IMR-90 (cell line): ENCODE results near the gene SLC12A6. TPM values are rescaled to one million over a fixed set of nuclear protein-coding genes. Genes with fewer than 3 reads are reported as not detected.

Experiments used
- ATAC-seq: fragments of 200-7000 bp; cut with Tn5 transposase; 2 replicates; pipeline ENCODE4 v1.9.1; 2020; ENCODE audit warnings: low read depth, mild to moderate bottlenecking, moderate library complexity
- BruUV-seq: library from RNA; stranded (reverse); fragments of 400-500 nt; replicated peaks from 2 replicates; lab custom pipeline; 2021; lab: Mats Ljungman, UMichigan
- CTCF ChIA-PET: fragments of 300-600 bp; formaldehyde crosslinking; extraction: SDS; loops from one replicate; lab custom pipeline; 2021; ENCODE audit warnings: antibody characterized with exemption; lab: Yijun Ruan, JAX
- POLR2A ChIA-PET: fragments of 300-600 bp; sonication (Branson Sonifier 250); formaldehyde crosslinking; loops from one replicate; lab custom pipeline; 2022; ENCODE audit warnings: antibody characterized with exemption; ENCODE audit not compliant: unreplicated experiment; lab: Charles Lee
- DNase-seq: peaks from one replicate; pipeline ENCODE4 v3.0.0; 2013
- H2AFZ ChIP-seq: replicated peaks from 2 replicates; pipeline ENCODE3; 2013; ENCODE audit warnings: low read length, mild to moderate bottlenecking; ENCODE audit not compliant: poor library complexity
- H2AK5ac ChIP-seq: 2 replicates; pipeline ENCODE4 v1.6.1; 2013; ENCODE audit warnings: low read depth, low read length, inconsistent platforms
- H2AK9ac ChIP-seq: replicated peaks from 2 replicates; pipeline ENCODE3; 2013; ENCODE audit warnings: mild to moderate bottlenecking, low read depth, low read length, moderate library complexity; ENCODE audit not compliant: poor library complexity
- H2BK120ac ChIP-seq: 2 replicates; pipeline ENCODE4 v1.6.1; 2013; ENCODE audit warnings: low read depth, low read length, inconsistent platforms
- H2BK15ac ChIP-seq: 3 replicates; pipeline ENCODE4 v1.6.1; 2013; ENCODE audit warnings: low read depth, low read length, inconsistent platforms
- H2BK20ac ChIP-seq: 2 replicates; pipeline ENCODE4 v1.6.1; 2013; ENCODE audit warnings: low read depth, mild to moderate bottlenecking, inconsistent platforms, low read length, moderate library complexity
- H2BK5ac ChIP-seq: 2 replicates; pipeline ENCODE4 v1.6.1; 2013; ENCODE audit warnings: mild to moderate bottlenecking, low read depth, low read length, inconsistent platforms; ENCODE audit not compliant: poor library complexity, severe bottlenecking
- H3K14ac ChIP-seq: replicated peaks from 2 replicates; pipeline ENCODE4 v1.6.1; 2013; ENCODE audit warnings: low read depth, low read length, inconsistent platforms
- H3K18ac ChIP-seq: 2 replicates; pipeline ENCODE4 v1.6.1; 2013; ENCODE audit warnings: low read depth, low read length, control low read depth
- H3K23ac ChIP-seq: 2 replicates; pipeline ENCODE4 v1.6.1; 2013; ENCODE audit warnings: low read depth, low read length, inconsistent platforms
- H3K27ac ChIP-seq: 2 replicates; pipeline ENCODE4 v1.5.1; 2013; ENCODE audit warnings: mild to moderate bottlenecking, control low read depth, low read length; ENCODE audit not compliant: insufficient read depth
- H3K27me3 ChIP-seq: 2 replicates; pipeline ENCODE4 v1.6.1; 2013; ENCODE audit warnings: low read length; ENCODE audit not compliant: control insufficient read depth, insufficient read depth
- H3K36me3 ChIP-seq: 2 replicates; pipeline ENCODE4 v1.6.1; 2013; ENCODE audit warnings: low read length, mixed read lengths; ENCODE audit not compliant: control insufficient read depth, insufficient read depth
- H3K4ac ChIP-seq: 2 replicates; pipeline ENCODE4 v1.6.1; 2013; ENCODE audit warnings: low read depth, low read length, inconsistent platforms
- H3K4me1 ChIP-seq: 2 replicates; pipeline ENCODE4 v1.6.1; 2013; ENCODE audit warnings: low read length, mixed read lengths; ENCODE audit not compliant: control insufficient read depth, insufficient read depth
- H3K4me2 ChIP-seq: 2 replicates; pipeline ENCODE4 v1.6.1; 2013; ENCODE audit warnings: low read depth, mild to moderate bottlenecking, control low read depth, low read length, moderate library complexity
- H3K4me3 ChIP-seq: 2 replicates; pipeline ENCODE4 v1.5.1; 2013; ENCODE audit warnings: low read depth, mild to moderate bottlenecking, control low read depth, low read length, moderate library complexity; ENCODE audit not compliant: insufficient read depth
- H3K56ac ChIP-seq: 2 replicates; pipeline ENCODE4 v1.6.1; 2013; ENCODE audit warnings: low read length, inconsistent platforms; ENCODE audit not compliant: insufficient read depth; ENCODE audit errors: extremely low read depth
- H3K79me1 ChIP-seq, 2 experiments: 2 replicates each; pipeline ENCODE4 v1.6.1; 2013; ENCODE audit warnings: low read length in 2 of 2, inconsistent platforms in 1 of 2, low read depth in 1 of 2
- H3K9ac ChIP-seq: 2 replicates; pipeline ENCODE4 v1.6.1; 2013; ENCODE audit warnings: low read depth, low read length, control low read depth
- H3K9me1 ChIP-seq: 2 replicates; pipeline ENCODE4 v1.6.1; 2013; ENCODE audit warnings: low read length, inconsistent platforms; ENCODE audit not compliant: insufficient read depth
- H3K9me3 ChIP-seq: 2 replicates; pipeline ENCODE4 v1.6.1; 2013; ENCODE audit warnings: low read length; ENCODE audit not compliant: control insufficient read depth, insufficient read depth
- H4K20me1 ChIP-seq: 2 replicates; pipeline ENCODE4 v1.6.1; 2013; ENCODE audit warnings: low read length, inconsistent platforms; ENCODE audit not compliant: insufficient read depth
- H4K5ac ChIP-seq: 2 replicates; pipeline ENCODE4 v1.6.1; 2013; ENCODE audit warnings: mild to moderate bottlenecking, low read depth, low read length, control low read depth
- H4K8ac ChIP-seq, 2 experiments: 2 replicates each; pipeline ENCODE4 v1.6.1; 2013; ENCODE audit warnings: low read depth in 2 of 2, low read length in 2 of 2, control low read depth in 1 of 2, inconsistent platforms in 1 of 2
- H4K91ac ChIP-seq: 2 replicates; pipeline ENCODE4 v1.6.1; 2013; ENCODE audit warnings: low read depth, low read length, inconsistent platforms; ENCODE audit not compliant: insufficient read depth
- BHLHE40 ChIP-seq: fragments of 150-350 bp; IDR thresholded peaks from 2 replicates; pipeline ENCODE4 v1.6.1; 2016; ENCODE audit warnings: mild to moderate bottlenecking, low read depth, low read length
- CHD1 ChIP-seq: IDR thresholded peaks from 2 replicates; pipeline ENCODE4 v1.6.1; 2012; ENCODE audit warnings: low read depth, low read length, improper control_type of control experiment
- MAZ ChIP-seq: IDR thresholded peaks from 2 replicates; pipeline ENCODE4 v1.6.1; 2012; ENCODE audit warnings: low read depth, mild to moderate bottlenecking, low read length, improper control_type of control experiment, moderate library complexity, borderline replicate concordance
- RCOR1 ChIP-seq: IDR thresholded peaks from 2 replicates; pipeline ENCODE4 v1.6.1; 2012; ENCODE audit warnings: mild to moderate bottlenecking, low read length, improper control_type of control experiment; ENCODE audit not compliant: insufficient replicate concordance
- WGBS, 2 experiments: methylation state at CpG; one replicate each; pipeline versions ENCODE4 v1.1.5 to v1.1.7; 2013; ENCODE audit warnings: missing lambda C conversion rate in 2 of 2; ENCODE audit not compliant: insufficient read length in 1 of 2; ENCODE audit errors: extremely low coverage in 2 of 2; 5-methylcytosine and 5-hydroxymethylcytosine counted together
- dilution Hi-C: fragments of 300-500 bp; cut with HindIII; formaldehyde crosslinking; loops from one replicate; pipeline ENCODE4 v1.14.3; 2018; ENCODE audit warnings: low sequenced_read_pairs; ENCODE audit not compliant: unreplicated experiment
- in situ Hi-C: fragments of 300-500 bp; cut with MboI; formaldehyde crosslinking; loops from 3 replicates; pipeline ENCODE4 v1.14.3; 2019; ENCODE audit warnings: low sequenced_read_pairs, inconsistent platforms, mixed read lengths
- intact Hi-C: fragments of 100-400 bp; cut with micrococcal nuclease; formaldehyde crosslinking; loops from 2 replicates; pipeline ENCODE4 v1.10.0; 2022
- polyA plus RNA-seq, 3 experiments: library from polyadenylated mRNA; depleted of rRNA; stranded (reverse); fragments of >200 nt; gene quantifications; 2 replicates each; pipeline ENCODE4 v1.2.3, GENCODE V29; 2012; ENCODE audit warnings: low replicate concordance in 1 of 3
- total RNA-seq: library from RNA; depleted of rRNA; stranded (reverse); fragments of >200 nt; gene quantifications from 2 replicates; pipeline ENCODE4 v1.2.3, GENCODE V29; 2012
- TF ChIP-seq, protein P1 (sequence below): conservative IDR thresholded peaks from 2 replicates; pipeline ENCODE4 v1.5.1; 2012; ENCODE audit warnings: mild to moderate bottlenecking, low read depth, low read length, improper control_type of control experiment

SLC12A6 gene
- total and polyA plus RNA-seq, 2 of the 4 experiments (the other 2 are of a cell fraction): 7.7 to 10.2 TPM

DNA sequence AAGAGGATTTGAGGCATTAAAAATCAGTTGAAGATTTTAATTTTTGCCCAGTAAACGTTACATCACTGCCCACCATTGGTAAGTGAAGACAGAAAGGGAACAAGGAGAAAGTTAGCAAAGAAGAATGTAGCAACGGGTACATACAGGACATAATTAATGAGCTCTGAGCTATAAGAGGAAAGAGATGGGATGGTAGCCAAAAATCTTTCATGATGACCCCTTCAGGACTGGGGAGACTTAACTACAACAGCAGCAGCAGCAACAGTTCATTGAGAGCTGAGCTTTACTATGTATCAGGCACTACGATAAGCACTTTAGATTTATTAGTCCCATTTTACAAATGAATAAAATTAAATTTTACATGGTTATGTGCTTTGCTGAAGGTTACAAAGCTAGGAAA is 94.4 kb downstream of the SLC12A6 start:
- WGBS, 2 experiments: no CpG with 5 or more reads among the region's 3 CpGs
- TF ChIP-seq BHLHE40: no peak
- no peak for TF ChIP-seq RCOR1
- TF ChIP-seq MAZ: no peak
- TF ChIP-seq, protein P1, sequence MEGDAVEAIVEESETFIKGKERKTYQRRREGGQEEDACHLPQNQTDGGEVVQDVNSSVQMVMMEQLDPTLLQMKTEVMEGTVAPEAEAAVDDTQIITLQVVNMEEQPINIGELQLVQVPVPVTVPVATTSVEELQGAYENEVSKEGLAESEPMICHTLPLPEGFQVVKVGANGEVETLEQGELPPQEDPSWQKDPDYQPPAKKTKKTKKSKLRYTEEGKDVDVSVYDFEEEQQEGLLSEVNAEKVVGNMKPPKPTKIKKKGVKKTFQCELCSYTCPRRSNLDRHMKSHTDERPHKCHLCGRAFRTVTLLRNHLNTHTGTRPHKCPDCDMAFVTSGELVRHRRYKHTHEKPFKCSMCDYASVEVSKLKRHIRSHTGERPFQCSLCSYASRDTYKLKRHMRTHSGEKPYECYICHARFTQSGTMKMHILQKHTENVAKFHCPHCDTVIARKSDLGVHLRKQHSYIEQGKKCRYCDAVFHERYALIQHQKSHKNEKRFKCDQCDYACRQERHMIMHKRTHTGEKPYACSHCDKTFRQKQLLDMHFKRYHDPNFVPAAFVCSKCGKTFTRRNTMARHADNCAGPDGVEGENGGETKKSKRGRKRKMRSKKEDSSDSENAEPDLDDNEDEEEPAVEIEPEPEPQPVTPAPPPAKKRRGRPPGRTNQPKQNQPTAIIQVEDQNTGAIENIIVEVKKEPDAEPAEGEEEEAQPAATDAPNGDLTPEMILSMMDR: no peak
- TF ChIP-seq CHD1: no peak
- Histone ChIP-seq H4K91ac (no peak overlapping the region), H2AK9ac (no peak overlapping the region), H3K4me1 (peaks cover 4% of the 10 kb centered on the region), H4K8ac (no peak overlapping the region), H3K56ac (no peak overlapping the region), H2BK20ac (no peak overlapping the region), H3K18ac (no peak overlapping the region), H3K27me3 (no peaks in the 10 kb centered on the region), H3K9me1 (peaks cover 10% of the 10 kb centered on the region), H3K4me2 (no peak overlapping the region), H2AFZ (no peak overlapping the region), H4K5ac (no peak overlapping the region), H3K23ac (no peak overlapping the region), H3K14ac (no peak overlapping the region), H4K20me1 (no peaks in the 10 kb centered on the region), H3K9me3 (no peaks in the 10 kb centered on the region), H2BK15ac (no peak overlapping the region), H2AK5ac (no peak overlapping the region), H3K79me1 (peaks cover under 1 to 6% of the 10 kb centered on the region in 2 experiments; a peak in 1 of 4 replicates), H3K36me3 (no peaks in the 10 kb centered on the region), H3K4ac (no peak overlapping the region), H3K9ac (no peak overlapping the region), H2BK5ac (no peak overlapping the region), H3K4me3 (no peak overlapping the region), H3K27ac (no peak overlapping the region), H2BK120ac (no peak overlapping the region)
- DNase-seq: peak; percentile 17
- ATAC-seq: no peak
- dilution Hi-C loops (no loop called here), in situ Hi-C loops (loop anchor here (25.0 kb wide), 1 partner anchor 344 kb away; the partner anchor contains the start of gene GOLGA8B), intact Hi-C loops (no loop called here)
- no TSS peak for BruUV-seq
- ChIA-PET CTCF (no interaction called here), POLR2A (no interaction called here)
